ENCODE measurements around the gene HOXC9. TPM values are rescaled to one million over a fixed set of nuclear protein-coding genes. Genes with fewer than 3 reads are reported as not detected.
A peak's percentile ranks its signal among the peaks of the same experiment; 100 is the strongest.

HOXC9 gene
- polyA plus RNA-seq, 3 donors = 21.0 to 25.3 (median 22.3) TPM

DNA sequence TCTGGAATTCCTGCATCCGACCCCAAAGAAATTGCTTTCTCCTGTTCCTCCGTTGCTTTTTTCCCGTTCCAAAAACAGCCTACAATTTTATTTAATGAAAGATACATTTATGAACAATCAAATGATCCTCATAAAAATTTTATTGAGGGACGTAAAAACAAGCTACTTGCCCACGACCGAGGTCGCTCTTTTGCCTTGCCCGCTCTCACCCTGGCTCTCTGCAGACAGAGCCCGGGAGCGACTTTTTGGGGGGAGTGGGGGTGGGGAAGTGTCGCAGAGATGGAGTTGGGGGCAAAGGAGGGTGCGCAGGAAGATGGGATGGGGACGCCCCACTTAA is 1.1 kb upstream of the HOXC9 start:
- DNase-seq (ENCODE audit: low read depth in 3 of 3, low spot score in 2 of 3) = no peak

DNA sequence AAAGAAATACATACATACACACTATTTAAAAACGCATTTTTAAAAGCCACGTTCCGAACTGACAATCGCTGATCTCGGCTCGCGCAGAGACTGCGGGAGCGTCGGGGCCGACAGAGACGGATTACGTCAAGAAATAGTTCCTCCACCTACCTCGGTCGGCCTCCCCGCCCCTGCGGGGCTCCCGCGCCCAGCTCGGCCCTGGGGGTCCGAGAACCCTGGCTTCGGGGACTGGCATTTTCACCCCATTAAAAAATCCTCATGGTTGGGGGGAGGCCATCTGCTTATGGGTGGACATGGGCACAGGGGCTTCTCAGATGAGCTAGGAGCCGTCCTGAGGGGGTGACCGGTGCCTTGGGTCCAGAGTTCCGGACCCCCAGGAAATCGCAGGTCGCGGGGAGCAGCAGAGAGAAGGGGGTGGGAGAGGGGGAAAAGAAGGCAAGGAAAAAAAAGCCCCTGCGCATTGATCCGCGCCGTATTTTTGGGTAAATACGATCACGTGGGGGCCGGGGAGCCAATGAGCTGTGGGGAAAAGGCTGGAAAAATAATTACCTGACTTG is 324 bp upstream of the HOXC9 start:
- no peak for DNase-seq (ENCODE audit: low read depth in 3 of 3, low spot score in 2 of 3)

DNA sequence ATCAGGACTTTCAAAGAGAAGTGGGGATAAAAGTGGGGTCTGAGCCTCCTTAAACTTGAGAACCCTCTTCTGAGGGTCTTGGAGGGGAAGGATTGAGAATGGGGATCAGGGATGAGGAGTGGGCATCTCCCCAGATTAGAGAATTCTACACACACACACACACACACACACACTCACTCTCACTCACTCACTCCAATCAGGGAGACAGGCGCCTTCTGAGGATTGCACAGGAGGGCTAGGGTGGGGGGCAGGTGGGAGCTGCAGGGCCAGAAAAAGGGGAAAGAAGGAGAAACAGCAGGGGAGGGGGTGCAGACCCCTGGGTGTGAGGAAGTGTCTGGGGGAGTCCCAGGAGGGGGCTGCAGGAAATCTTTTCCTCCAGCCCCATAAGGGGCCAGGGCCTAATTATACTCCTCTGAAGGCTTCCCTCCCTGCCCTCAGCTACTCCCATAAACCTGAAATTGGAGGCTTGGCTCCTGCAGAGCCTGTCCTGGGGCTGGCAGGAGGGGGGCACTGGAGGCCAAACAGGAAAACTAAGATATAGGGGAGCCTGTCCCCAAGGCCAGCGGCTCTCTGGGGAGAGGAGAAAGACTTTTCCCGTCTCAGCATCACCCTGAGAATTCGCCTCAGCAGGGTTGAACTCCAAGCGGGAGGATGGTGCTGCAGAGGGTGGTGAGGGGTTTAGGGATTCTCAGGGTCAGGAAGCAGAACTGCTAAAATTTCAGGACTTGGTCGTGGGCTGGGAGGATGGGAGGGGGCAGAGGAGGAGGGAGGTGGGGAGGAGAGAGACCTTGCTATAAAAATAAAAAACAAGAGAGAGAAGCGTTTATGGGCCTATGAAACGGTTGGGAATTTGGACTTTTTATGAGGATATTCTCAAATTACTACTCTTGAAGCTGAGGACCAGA is 1.6 kb downstream of the HOXC9 start:
- DNase-seq (ENCODE audit: low read depth in 3 of 3, low spot score in 2 of 3) = no peak

DNA sequence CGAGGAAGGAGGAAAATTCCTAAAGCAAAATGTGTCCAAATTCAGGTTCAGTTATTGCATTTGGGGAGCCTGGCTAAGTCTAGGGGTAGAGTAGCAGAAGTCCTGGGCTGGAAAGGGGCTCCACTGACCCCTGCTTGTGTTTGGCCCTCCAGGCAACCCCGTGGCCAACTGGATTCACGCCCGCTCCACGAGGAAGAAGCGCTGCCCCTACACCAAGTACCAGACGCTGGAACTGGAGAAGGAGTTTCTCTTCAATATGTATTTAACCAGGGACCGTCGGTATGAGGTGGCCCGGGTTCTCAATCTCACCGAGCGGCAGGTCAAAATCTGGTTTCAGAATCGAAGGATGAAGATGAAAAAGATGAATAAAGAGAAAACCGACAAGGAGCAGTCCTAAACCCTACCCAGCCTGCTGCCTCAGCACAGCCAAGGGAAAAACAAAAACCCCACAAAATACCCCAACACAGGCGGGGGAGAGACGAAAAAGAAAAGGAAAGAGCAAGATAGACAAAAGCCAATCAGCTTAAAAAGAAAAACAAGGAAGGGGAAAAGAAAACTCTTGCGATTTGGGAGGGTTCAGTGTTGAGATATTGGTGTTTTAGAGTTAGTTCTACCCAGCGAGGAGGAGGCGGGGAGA is 2.4 kb downstream of the HOXC9 start:
- no peak for DNase-seq (ENCODE audit: low read depth in 3 of 3, low spot score in 2 of 3)

- DNase-seq (ENCODE audit: low read depth in 3 of 3, low spot score in 2 of 3) = no peak
Observed at GRCh38 chr12:54002915-54003389, 3.0 kb downstream of the HOXC9 start.

GRCh38 chr12:54003625-54004024 is 3.7 kb downstream of the HOXC9 start:
- no peak for DNase-seq (ENCODE audit: low read depth in 3 of 3, low spot score in 2 of 3)

- DNase-seq (ENCODE audit: low read depth in 3 of 3, low spot score in 2 of 3) = no peak
Observed at GRCh38 chr12:54004063-54004840, 4.3 kb downstream of the HOXC9 start.

DNA sequence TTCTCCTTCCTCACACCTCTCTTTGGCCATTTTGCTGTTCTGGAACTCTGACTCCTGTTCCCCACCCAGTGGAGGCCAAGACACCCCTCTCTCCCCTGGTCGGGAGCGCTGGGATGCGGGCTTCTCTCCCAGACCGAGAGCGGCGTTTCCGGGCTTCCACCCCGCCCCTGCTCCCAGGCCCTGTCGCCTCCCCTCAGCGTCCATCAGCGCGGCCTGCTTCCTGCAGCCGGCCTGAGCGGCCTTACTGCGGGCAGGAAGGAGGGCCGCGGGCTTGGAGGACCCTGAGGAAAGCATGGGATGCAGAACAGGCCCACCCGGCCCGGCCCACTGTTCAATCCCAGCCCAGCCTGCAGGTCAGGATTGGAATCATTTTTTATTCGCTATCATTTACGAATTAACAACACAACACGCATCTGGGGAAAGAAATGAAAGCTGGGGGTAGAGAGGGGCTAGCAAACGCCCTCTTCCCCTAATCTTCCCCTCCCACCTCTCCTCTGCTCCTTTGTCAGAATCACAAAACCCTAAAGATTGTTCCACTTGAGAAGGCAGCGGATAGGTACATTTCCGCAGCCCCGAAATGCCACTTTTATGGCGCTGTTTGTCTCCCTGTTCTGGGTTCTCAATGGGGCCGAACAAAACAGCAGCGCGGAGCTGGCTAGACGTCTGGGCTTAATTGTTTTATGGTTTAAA is 5.0 kb downstream of the HOXC9 start:
- DNase-seq (ENCODE audit: low read depth in 3 of 3, low spot score in 2 of 3) = no peak

DNA sequence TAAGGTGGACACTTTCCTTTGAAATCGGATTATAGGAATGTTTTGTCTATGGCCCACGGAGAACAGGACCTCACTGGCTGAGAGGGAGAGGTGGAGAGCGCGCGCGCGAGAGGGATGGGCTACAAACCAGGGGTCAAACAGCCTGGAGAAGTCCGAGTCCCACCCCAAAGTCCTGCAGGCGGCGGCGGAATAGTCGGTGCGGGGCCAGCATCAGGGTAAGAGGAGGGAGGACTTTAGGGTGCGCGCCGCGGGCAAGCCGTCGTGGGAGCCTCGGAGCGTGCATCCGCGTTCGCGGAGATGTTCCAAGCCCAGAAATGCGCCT is 5.5 kb downstream of the HOXC9 start:
- DNase-seq (ENCODE audit: low read depth in 3 of 3, low spot score in 2 of 3) = no peak

DNA sequence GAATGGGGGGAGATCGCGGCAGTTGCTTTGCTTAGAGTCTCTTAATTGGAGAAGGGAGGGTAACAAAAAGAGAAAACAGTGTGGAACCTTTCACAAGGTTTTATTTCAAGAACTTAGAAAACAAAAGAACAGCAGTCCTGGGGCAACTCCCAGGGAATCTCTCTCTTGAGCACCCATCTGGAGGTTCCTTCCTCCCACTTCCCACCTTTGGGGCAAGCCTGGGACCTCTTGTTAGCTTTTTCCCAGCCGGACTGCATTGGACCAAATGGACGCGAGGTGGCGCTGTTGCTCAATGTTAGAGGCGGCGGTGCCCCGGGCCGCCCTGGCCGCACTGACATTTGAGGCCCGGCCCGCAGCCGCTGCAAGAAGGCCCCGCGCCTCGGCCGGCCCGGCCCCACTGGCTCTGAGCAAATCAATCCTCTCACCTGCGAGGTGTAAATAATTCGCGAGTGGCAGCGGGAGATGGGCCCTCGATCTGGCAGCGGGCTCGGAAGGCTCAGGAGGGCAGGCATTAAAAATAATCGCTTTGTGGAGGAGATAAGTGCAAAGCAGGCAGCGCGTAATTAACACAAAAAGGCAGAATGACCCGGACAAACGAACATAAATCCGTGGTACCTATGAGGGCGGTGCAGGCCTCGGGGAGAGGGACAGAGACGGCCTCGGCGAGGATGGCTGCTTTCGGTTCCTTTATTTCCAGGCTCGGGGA is 6.0 kb downstream of the HOXC9 start:
- peak in 2 of 3 donors; percentile 85 to 90 for DNase-seq (ENCODE audit: low read depth in 3 of 3, low spot score in 2 of 3)

GRCh38 chr12:54006559-54007220 is 6.7 kb downstream of the HOXC9 start:
- DNase-seq (ENCODE audit: low read depth in 3 of 3, low spot score in 2 of 3) = no peak

DNA sequence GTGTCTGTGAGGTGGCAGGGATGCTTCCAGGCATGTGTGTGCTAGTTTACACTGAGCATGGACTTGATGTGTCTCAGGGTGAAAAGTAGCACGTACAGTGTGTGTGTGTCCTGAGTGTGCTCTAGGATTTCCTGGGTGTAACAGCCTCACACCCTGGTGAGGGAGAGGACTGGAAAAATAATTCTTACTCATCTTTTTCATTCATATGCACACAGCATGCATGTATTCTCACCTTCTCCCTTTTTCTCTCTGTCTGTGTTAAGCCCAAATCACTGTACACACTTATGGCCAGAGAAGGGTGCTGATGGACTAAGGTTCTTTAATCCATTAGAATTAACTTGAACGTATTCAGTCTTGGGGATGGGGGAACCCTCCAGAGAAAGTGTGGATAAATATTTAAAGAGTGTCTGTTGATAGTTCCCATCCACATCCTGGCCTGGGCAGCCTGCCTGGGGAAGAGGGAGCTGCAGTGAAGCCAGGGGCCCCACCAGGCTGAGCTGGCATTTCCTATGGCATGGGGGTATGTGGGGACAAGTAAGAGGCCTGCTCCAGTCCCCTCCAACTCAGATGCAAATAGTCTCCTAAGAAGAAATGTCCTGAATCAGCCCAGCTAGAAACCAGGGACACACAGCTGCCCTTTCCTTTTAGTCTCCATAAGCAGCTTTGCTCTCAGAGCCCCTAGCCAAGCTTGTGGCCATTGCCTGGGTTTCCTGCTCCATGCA is 7.7 kb downstream of the HOXC9 start:
- no peak for DNase-seq (ENCODE audit: low read depth in 3 of 3, low spot score in 2 of 3)

DNA sequence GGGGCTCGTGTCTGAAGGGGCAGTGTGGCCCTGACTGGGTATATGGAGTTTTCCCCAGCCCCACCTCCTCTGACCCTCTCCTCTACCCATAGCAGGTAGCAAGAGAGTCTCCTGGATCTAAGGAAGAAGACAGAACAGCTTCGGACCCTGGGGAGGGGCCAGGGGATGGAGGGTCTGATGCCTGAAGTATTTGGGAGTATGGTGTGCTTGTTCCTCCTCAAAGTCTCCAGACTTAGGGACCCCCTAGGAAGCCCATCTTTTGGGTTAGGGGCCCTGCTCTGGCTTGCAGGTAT is 8.2 kb downstream of the HOXC9 start:
- no peak for DNase-seq (ENCODE audit: low read depth in 3 of 3, low spot score in 2 of 3)

DNA sequence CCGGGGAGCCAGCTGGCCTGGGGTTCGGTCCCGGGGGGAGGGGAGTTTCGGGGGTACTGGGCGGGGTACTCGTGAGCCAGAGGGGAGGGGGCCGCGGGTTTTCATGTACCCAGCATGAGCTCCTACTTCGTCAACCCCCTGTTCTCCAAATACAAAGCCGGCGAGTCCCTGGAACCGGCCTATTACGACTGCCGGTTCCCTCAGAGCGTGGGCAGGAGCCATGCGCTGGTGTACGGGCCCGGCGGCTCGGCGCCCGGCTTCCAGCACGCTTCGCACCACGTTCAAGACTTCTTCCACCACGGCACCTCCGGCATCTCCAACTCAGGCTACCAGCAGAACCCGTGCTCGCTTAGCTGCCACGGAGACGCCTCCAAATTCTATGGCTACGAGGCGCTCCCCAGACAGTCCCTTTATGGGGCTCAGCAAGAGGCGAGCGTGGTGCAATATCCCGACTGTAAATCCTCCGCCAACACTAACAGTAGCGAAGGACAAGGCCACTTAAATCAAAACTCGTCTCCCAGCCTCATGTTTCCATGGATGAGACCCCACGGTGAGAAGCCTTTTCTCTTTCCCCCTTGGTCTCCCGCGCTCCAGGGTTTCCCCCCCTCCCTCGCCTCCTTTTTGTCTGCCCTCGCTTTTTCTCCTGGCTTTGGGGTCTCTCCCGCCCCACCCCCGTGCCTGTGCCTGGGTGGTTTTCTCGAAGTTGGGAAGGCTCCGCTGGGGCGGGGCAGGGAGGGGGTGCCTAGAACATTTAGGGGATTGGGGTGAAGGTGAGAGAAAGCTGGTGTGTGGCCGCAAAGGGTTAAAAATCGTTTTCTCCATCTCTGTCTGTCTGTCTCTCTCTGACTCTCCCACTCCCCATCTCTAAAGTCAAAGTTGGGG is 9.5 kb downstream of the HOXC9 start:
- DNase-seq (ENCODE audit: low read depth in 3 of 3, low spot score in 2 of 3) = no peak

DNA sequence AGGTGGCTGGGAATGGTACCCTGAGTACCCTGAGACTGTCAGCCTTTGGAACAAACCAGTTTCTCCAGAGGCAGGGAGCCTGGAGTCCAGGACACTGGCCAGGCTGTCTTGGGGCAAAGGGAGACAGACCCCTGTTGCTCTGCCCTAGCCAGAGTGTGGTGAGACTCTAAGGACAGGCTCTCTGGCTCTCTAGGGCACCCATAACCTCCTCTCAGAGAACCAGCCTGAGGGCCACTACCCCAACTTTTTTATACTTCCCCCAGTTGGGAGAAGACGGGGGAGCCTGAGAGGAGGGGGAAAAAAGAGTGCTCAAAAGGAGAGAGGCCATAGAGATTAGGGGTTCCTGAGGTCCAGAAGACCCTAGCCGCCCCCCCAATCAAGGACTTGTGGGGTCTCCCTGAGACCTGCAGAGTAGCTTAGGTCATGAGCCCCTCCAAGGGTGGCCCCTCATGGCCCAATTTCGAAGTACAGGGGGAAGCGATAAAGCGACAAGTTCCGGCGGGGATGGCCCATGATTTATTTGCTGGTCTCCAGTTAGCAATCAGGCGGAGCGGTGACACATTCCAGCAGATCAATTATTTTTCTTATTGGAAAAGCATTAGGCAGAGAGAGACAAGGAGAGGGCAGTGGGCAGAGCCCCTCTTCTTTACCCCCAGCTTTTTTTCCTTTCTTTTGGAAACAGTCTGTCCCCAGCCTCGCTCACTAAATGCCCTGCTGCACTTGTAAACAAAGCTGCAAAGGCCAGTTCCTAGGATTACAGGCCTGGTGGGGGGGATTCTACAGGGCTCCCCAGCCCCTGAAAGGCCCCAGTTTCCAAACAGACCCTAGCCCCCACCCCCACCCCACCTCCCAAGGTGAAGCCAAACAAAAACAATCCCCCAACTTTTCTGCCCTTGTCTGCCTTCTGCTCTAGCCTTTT is 10.4 kb downstream of the HOXC9 start:
- no peak for DNase-seq (ENCODE audit: low read depth in 3 of 3, low spot score in 2 of 3)

- no peak for DNase-seq (ENCODE audit: low read depth in 3 of 3, low spot score in 2 of 3)
Observed at GRCh38 chr12:54010972-54011664, 11.2 kb downstream of the HOXC9 start.
